Measurements from ENCODE around the gene SART3. TPM values are rescaled to one million over a fixed set of nuclear protein-coding genes. Genes with fewer than 3 reads are reported as not detected.

Gene SART3
- total RNA-seq, 1 experiment from 2014 or later: 66.3 TPM

DNA sequence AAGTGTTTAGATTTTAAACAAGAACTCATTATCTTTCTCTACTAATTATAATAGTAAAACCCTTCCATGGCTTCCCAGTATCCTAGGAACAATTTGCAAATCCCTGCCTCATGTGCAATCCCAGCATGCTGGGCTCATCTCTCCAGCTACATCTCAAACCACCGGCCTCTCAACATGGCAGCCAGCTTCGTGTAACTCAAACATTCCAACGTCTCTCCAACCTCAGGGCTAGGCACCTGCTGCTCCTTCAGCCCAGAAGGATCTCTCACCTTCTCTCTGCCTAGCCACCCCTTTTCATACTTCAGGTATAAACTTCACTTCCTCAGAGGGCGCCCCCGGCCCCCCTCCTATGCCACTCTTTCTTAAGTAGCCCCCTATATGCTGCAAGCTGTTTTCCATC is 7.2 kb downstream of the SART3 start:
- in situ Hi-C loops (cut with HindIII; ENCODE audit: low pct_unique_long_range_greater_than_20kb, low sequenced_read_pairs): no loop called here
- no peak for DNase-seq (ENCODE audit: low read depth, low spot score)

GRCh38 chr12:108551535-108551934 is 9.4 kb downstream of the SART3 start:
- DNase-seq (ENCODE audit: low read depth, low spot score): no peak
- in situ Hi-C loops (cut with HindIII; ENCODE audit: low pct_unique_long_range_greater_than_20kb, low sequenced_read_pairs): no loop called here

DNA sequence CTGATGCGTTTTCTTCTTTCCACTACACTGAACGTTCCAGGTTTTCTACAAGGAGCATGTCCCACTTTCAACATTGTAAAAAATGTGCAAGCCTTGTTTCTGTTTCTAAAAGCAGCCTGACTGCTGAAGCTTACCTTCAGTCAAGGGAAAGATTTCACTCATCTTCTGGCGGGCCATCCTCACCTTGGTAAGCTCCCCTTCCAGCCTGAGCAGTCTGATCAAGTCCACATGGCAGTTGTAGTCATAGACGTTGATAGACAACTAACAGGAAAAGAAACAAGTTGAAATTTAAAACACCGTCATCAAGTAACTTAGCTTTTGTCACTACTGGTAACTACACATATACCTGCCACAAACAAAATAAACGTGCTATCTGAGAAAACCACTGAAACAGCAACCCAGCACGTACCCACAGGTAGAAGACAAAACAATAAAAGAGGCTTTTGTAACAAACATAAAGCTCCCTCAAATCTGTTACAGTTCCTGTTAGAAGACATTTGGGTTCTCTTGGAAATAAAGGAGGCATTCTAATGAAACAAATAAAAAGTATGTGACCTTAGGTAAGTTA is 11.9 kb downstream of the SART3 start:
- no peak for DNase-seq (ENCODE audit: low read depth, low spot score)
- in situ Hi-C loops (cut with HindIII; ENCODE audit: low pct_unique_long_range_greater_than_20kb, low sequenced_read_pairs): no loop called here

DNA sequence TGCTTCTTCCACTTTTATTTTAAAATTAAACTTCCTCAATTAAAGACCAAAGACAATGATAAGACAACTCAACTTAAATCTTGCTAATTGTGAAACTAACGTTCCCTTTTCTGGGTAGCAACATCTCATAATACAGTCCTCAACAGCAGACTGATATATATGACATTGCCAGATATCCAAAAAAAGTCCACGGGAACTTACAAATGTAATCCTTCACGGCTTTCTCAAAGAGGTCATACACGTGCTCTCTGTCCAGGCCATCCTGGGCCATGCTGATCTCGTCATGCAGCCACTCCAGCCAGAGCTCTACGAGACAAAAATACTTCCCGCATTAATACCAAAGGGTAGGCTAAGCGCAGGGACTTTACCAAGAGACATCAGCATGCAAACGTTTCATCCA is 13.3 kb downstream of the SART3 start:
- no peak for DNase-seq (ENCODE audit: low read depth, low spot score)
- in situ Hi-C loops (cut with HindIII; ENCODE audit: low pct_unique_long_range_greater_than_20kb, low sequenced_read_pairs): no loop called here

- in situ Hi-C loops (cut with HindIII; ENCODE audit: low pct_unique_long_range_greater_than_20kb, low sequenced_read_pairs): no loop called here
- DNase-seq (ENCODE audit: low read depth, low spot score): no peak
Measured at GRCh38 chr12:108543652-108544051, 17.3 kb downstream of the SART3 start.

DNA sequence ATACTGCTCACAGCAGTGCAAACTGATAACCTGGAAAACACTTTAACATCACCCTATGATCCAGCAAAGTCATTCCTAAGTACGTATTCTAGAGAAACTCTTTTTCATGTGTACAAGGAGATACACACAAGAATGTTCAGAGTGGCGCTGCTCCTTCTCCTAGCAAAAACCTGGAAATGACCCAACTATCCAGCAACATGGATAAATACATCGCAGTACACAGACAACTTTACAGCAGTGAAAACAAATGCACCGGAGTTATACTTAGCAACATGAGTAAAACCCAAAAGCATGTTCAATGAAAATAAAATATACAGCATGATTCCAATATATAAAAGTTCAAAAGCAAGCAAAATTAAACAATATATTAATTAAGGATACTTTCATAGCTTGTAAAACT is 18.7 kb downstream of the SART3 start:
- in situ Hi-C loops (cut with HindIII; ENCODE audit: low pct_unique_long_range_greater_than_20kb, low sequenced_read_pairs): no loop called here

DNA sequence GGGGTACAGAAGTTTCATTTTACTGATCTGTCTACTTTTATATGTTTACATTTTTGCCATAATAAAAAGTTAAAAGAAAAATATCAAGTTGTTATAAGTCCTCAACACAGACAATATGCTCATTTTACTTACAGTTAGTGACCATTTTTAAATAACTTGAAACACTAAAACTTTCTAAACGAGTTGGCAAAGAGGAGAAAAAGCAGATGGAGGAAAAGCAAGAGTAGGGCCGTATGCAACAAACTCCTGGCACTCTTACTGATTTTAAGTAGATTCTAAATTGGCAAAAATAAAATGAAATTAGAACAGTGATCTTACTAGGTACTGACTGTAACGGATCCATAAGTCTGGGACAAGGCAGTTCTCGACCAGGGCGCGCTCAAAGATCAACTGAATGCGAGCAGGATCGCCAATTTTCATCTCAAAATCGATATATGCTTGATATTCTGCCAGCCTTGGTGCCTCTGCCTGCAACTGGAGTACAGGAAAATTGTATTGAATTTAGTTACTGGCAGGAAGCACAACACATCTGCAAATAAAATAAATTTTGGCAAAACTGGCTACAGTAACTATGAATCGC is 22.3 kb downstream of the SART3 start:
- in situ Hi-C loops (cut with HindIII; ENCODE audit: low pct_unique_long_range_greater_than_20kb, low sequenced_read_pairs): no loop called here
- no peak for DNase-seq (ENCODE audit: low read depth, low spot score)

More for the DNA sequence above, 18.7 kb downstream of the SART3 start:
- DNase-seq (ENCODE audit: low read depth, low spot score): no peak

DNA sequence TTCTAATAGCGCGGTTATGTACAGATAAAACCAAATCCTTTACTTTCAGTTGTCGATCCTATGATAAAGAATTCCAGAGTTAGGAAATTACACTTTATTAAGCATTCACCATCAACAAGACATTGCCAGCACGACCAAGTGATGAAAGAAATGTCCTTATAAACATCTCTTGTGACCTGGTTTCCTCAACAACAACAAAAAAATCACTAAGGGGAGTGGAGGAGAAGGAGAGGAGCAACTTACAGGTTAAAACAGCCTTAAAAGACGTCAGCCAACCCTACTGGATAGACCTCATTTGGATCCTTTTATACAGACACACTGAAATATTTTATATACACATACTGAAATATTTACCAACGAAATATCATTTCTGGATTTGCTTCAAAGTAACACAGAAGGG is 22.8 kb downstream of the SART3 start:
- in situ Hi-C loops (cut with HindIII; ENCODE audit: low pct_unique_long_range_greater_than_20kb, low sequenced_read_pairs): no loop called here
- no peak for DNase-seq (ENCODE audit: low read depth, low spot score)

DNA sequence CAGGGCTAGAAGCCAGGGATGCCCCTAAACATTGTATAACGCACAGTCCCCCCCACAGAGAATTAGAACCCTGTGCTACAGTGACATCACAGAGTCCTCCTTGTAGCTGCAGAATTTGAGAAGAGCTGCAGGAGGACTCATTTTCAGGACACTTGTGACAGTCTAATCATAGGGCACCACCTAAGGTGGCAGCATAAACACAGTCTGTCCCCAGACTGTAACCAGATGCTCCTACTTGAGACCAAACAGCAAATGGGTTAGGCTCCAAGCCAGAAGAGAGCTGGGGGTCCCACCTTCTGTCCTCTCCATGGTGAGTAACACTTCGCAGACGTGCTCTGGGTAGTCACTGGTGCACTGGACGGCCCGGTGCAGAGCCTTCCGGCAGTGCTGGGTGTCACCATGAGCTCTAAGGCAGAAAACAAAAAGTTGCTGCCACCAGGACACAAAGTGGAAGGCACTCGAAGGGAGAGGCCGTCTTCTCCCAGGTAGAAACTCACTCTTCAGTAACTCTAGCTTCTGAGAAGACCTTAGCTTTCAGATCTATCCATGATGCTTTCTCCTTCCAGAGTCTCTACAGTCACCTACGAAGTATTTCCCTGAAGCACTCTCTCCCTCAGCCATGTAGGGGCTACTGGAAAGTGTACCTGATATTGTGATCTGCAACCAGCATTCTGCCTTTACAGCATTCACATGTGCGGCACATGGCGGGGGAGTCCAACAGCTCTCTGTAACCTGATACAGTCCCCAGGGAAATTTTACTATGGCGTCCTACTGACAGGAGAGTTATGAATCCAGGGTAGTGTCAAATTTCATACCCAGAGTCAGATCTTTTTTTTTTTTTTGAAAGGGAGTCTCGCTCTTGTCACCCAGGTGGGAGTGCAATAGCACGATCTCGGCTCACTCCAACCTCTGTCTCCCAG is 28.8 kb downstream of the SART3 start:
- in situ Hi-C loops (cut with HindIII; ENCODE audit: low pct_unique_long_range_greater_than_20kb, low sequenced_read_pairs): no loop called here
- DNase-seq (ENCODE audit: low read depth, low spot score): no peak

DNA sequence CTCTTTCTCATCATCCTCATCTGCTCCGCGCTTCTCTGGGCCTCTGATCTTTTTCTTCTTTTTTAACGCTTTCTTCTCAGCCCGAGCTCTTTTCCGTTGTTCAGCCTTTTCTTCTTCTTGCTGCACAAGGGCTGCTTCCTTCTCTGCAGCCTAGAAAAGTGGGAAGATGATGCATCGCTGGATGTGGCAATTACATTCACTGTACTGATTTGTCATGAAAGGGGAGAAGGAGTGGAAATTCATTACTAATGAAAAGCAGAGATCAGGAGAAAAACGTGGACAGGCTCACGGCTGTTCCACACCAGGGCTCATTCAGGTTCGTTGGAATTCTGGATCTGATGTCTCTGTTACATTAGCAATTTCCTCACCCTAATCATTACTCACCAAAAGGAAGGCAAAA is 30.8 kb downstream of the SART3 start:
- in situ Hi-C loops (cut with HindIII; ENCODE audit: low pct_unique_long_range_greater_than_20kb, low sequenced_read_pairs): no loop called here
- DNase-seq (ENCODE audit: low read depth, low spot score): no peak

DNA sequence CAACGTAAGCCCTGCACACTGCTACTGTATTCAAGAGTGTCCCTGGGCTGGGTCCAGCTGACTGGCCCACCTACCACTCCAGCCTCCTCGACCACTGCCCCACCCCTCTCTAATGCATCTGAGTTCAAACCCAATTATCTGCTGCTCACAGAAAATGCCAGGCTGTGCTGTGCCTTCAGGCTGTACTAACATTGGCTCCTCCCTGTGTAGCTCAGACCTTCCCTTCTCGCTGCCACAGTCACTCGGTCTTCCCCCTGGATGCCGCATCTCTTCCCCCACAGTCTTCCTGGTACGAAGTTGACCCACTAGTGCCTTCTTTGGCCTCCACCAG is 33.8 kb downstream of the SART3 start:
- DNase-seq (ENCODE audit: low read depth, low spot score): no peak
- in situ Hi-C loops (cut with HindIII; ENCODE audit: low pct_unique_long_range_greater_than_20kb, low sequenced_read_pairs): no loop called here

DNA sequence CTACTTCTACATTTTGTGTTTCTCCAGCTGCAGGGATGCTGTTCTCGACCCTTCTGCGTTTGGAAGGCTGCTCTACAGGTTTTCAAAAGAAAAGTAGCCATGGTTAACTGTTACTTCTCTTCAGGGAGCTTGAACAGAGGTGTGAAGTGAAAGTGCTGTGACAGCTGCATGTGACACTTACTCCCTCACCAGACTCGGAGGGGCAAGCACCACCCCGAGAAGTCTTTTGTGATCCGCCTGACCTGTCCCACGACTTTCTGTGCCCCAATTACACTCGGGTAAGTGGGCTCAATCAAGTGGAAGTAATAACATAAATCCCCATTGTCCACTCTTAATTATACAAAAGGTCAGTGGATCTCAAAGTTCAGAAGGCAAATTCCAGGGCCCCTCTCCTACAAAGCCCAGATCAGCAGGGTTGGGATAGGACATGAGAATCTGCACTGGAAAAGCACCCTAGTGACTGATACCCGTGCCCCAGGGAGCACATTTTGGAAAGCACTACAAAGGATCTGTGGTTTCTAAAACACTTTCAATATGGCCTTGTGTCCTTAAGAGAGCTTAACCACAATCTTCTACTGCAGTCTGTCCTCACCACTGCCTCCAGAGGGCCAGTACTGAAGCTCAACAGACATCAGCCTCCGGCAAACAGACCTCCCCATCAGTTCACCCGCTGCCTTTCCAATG is 34.3 kb downstream of the SART3 start:
- in situ Hi-C loops (cut with HindIII; ENCODE audit: low pct_unique_long_range_greater_than_20kb, low sequenced_read_pairs): no loop called here
- DNase-seq (ENCODE audit: low read depth, low spot score): peak; percentile 46

DNA sequence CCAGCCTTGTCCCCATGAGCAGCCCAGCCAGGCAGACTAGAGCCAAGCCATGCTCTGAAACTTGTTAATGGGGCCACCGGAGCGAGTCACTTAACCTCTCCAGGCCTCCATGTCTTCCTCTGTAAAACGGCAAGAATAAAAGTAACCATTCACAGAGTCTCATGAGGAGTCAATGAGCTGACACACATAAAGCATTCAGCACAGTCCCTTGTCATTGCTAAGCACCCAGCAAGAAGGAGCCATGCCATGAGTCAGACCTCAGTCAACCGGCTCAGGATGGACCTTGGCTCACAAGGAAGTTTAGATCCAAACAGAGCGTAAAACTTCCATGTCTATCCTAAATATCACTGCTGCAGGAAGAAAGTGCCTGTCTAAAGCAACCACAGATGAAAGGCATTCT is 35.3 kb downstream of the SART3 start:
- DNase-seq (ENCODE audit: low read depth, low spot score): no peak
- in situ Hi-C loops (cut with HindIII; ENCODE audit: low pct_unique_long_range_greater_than_20kb, low sequenced_read_pairs): no loop called here

GRCh38 chr12:108523365-108523764 is 37.6 kb downstream of the SART3 start:
- in situ Hi-C loops (cut with HindIII; ENCODE audit: low pct_unique_long_range_greater_than_20kb, low sequenced_read_pairs): no loop called here
- no peak for DNase-seq (ENCODE audit: low read depth, low spot score)

DNA sequence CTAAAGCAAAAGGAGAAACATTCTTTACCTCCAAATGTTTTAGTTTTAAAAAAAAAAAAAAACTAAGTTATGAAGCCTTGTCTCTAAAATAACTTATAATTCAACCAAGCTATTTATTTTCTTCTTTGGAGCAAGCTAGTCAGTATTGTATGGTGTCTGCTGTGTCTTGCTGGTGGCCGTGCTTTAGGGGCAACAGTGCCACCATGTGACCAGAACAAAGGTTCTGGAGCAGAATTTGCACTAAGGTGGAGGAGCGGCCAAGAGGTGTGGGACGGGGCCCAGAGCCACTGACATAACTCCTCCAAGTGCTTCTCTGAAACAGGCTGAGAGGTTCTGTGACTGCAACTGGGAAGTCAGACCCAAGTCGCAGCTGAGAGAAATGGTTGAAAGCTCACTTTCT is 41.4 kb downstream of the SART3 start:
- in situ Hi-C loops (cut with HindIII; ENCODE audit: low pct_unique_long_range_greater_than_20kb, low sequenced_read_pairs): no loop called here
- DNase-seq (ENCODE audit: low read depth, low spot score): no peak

GRCh38 chr12:108518716-108519496 is 42.1 kb downstream of the SART3 start:
- in situ Hi-C loops (cut with HindIII; ENCODE audit: low pct_unique_long_range_greater_than_20kb, low sequenced_read_pairs): no loop called here
- no peak for DNase-seq (ENCODE audit: low read depth, low spot score)

- no peak for DNase-seq (ENCODE audit: low read depth, low spot score)
- in situ Hi-C loops (cut with HindIII; ENCODE audit: low pct_unique_long_range_greater_than_20kb, low sequenced_read_pairs): no loop called here
Measured at GRCh38 chr12:108518101-108518715, 42.8 kb downstream of the SART3 start.

Data from SK-MEL-5 (cell line).